ENCODE results near the gene VEGFA. TPM values are rescaled to one million over a fixed set of nuclear protein-coding genes. Genes with fewer than 3 reads are reported as not detected.

VEGFA gene
- total RNA-seq, 1 donor from 2014 or later = 194 TPM

GRCh38 chr6:43729537-43729936 is 40.5 kb upstream of the VEGFA start:
- Histone ChIP-seq H3K27me3 (no peaks in the 10 kb centered on the region), H3K9me3 (no peaks in the 10 kb centered on the region), H3K27ac (no peak overlapping the region), H3K4me1 (peaks cover 22% of the 10 kb centered on the region), H3K4me3 (no peak overlapping the region), H3K36me3 (no peaks in the 10 kb centered on the region)
- DNase-seq (ENCODE audit: extremely low spot score in 2 of 2) = no peak
- no peak for TF ChIP-seq POLR2AphosphoS5 (IDR thresholded peaks at IDR 0.05; ENCODE audit: insufficient read depth in 1 of 2, low read depth in 1 of 2)
- TF ChIP-seq CTCF (IDR thresholded peaks at IDR 0.05) = no peak
- TF ChIP-seq POLR2A (IDR thresholded peaks at IDR 0.05) = no peak
- intact Hi-C loops (cut with DNase I) = no loop called here

GRCh38 chr6:43730634-43731033 is 39.4 kb upstream of the VEGFA start:
- Histone ChIP-seq H3K4me3 (no peak overlapping the region), H3K4me1 (peaks cover 11% of the 10 kb centered on the region)
- intact Hi-C loops (cut with DNase I) = no loop called here

GRCh38 chr6:43733471-43734293 is 36.3 kb upstream of the VEGFA start:
- DNase-seq (ENCODE audit: extremely low spot score in 2 of 2) = no peak
- no peaks in the 10 kb centered on the region for H3K9me3 ChIP-seq
- intact Hi-C loops (cut with DNase I) = no loop called here
- no peaks in the 10 kb centered on the region for H3K27me3 ChIP-seq
- H3K27ac ChIP-seq = no peak overlapping the region
- H3K36me3 ChIP-seq = no peaks in the 10 kb centered on the region
- TF ChIP-seq CTCF (IDR thresholded peaks at IDR 0.05) (no peak), POLR2A (IDR thresholded peaks at IDR 0.05) (no peak), POLR2AphosphoS5 (IDR thresholded peaks at IDR 0.05; ENCODE audit: insufficient read depth in 1 of 2, low read depth in 1 of 2) (no peak)
- peaks cover 7% of the 10 kb centered on the region for H3K4me1 ChIP-seq
- no peak overlapping the region for H3K4me3 ChIP-seq

More at GRCh38 chr6:43730634-43731033, 39.4 kb upstream of the VEGFA start:
- no peaks in the 10 kb centered on the region for H3K36me3 ChIP-seq
- TF ChIP-seq CTCF (IDR thresholded peaks at IDR 0.05) = no peak
- no peak for TF ChIP-seq POLR2A (IDR thresholded peaks at IDR 0.05)
- no peak for TF ChIP-seq POLR2AphosphoS5 (IDR thresholded peaks at IDR 0.05; ENCODE audit: insufficient read depth in 1 of 2, low read depth in 1 of 2)
- H3K9me3 ChIP-seq = no peaks in the 10 kb centered on the region
- H3K27me3 ChIP-seq = no peaks in the 10 kb centered on the region
- no peak for DNase-seq (ENCODE audit: extremely low spot score in 2 of 2)
- H3K27ac ChIP-seq = no peak overlapping the region

- intact Hi-C loops (cut with DNase I) = no loop called here
- Histone ChIP-seq H3K9me3 (no peaks in the 10 kb centered on the region), H3K4me3 (no peak overlapping the region), H3K4me1 (peaks cover 7% of the 10 kb centered on the region), H3K27ac (no peak overlapping the region), H3K36me3 (no peaks in the 10 kb centered on the region), H3K27me3 (no peaks in the 10 kb centered on the region)
- DNase-seq (ENCODE audit: extremely low spot score in 2 of 2) = no peak
- TF ChIP-seq POLR2A (IDR thresholded peaks at IDR 0.05) (no peak), CTCF (IDR thresholded peaks at IDR 0.05) (no peak), POLR2AphosphoS5 (IDR thresholded peaks at IDR 0.05; ENCODE audit: insufficient read depth in 1 of 2, low read depth in 1 of 2) (no peak)
These were observed 35.7 kb upstream of the VEGFA start for GRCh38 chr6:43734294-43734665.

GRCh38 chr6:43735642-43736199 is 34.3 kb upstream of the VEGFA start:
- Histone ChIP-seq H3K4me3 (no peak overlapping the region), H3K27me3 (no peaks in the 10 kb centered on the region), H3K4me1 (peaks cover 7% of the 10 kb centered on the region), H3K9me3 (no peaks in the 10 kb centered on the region), H3K27ac (no peak overlapping the region), H3K36me3 (no peaks in the 10 kb centered on the region)
- DNase-seq (ENCODE audit: extremely low spot score in 2 of 2) = no peak
- intact Hi-C loops (cut with DNase I) = no loop called here
- TF ChIP-seq POLR2A (IDR thresholded peaks at IDR 0.05) = no peak
- TF ChIP-seq CTCF (IDR thresholded peaks at IDR 0.05) = no peak
- no peak for TF ChIP-seq POLR2AphosphoS5 (IDR thresholded peaks at IDR 0.05; ENCODE audit: insufficient read depth in 1 of 2, low read depth in 1 of 2)

All from vagina (tissue), 2 donors.